Activated CD8-positive, alpha-beta T cell treated with anti-CD3 and anti-CD28 coated beads, Interleukin-2, amount 10 ng/mL, durations not matched to agents 7 days and 5 days (primary cell): ENCODE results near the gene FGF22. TPM values are rescaled to one million over a fixed set of nuclear protein-coding genes. Genes with fewer than 3 reads are reported as not detected.
"Not testable (repeated sequence)": the region's sequence is repeated elsewhere in the genome, so short reads cannot be mapped to it uniquely, and the experiment has no call there.

Experiments
- ATAC-seq: fragments of 150-1000 bp; cut with Tn5 transposase; one replicate; pipeline ENCODE4 v1.10.0; 2021; ENCODE audit warnings: moderate library complexity
- CTCF ChIA-PET: fragments of 350-600 bp; sonication (Branson Sonifier 250); formaldehyde crosslinking; loops from one replicate; lab custom pipeline; 2021; ENCODE audit warnings: antibody characterized with exemption; lab: Charles Lee
- POLR2A ChIA-PET: fragments of 350-600 bp; sonication (Branson Sonifier 250); formaldehyde crosslinking; loops from one replicate; lab custom pipeline; 2021; ENCODE audit warnings: antibody characterized with exemption; lab: Charles Lee
- DNase-seq: peaks from one replicate; pipeline ENCODE4 v3.0.0-alpha.2; 2020
- H3K27ac Mint-ChIP-seq: one replicate; pipeline ENCODE4 v1.8.0; 2021; ENCODE audit warnings: mild to moderate bottlenecking, mixed read lengths
- H3K27me3 Mint-ChIP-seq: one replicate; pipeline ENCODE4 v1.8.0; 2021; ENCODE audit warnings: low read depth, mixed read lengths
- H3K36me3 Mint-ChIP-seq: one replicate; pipeline ENCODE4 v1.8.0; 2021; ENCODE audit warnings: low read depth, mixed read lengths
- H3K4me1 Mint-ChIP-seq: one replicate; pipeline ENCODE4 v1.8.0; 2021; ENCODE audit warnings: low read depth, mixed read lengths
- H3K4me3 Mint-ChIP-seq: one replicate; pipeline ENCODE4 v1.8.0; 2021; ENCODE audit warnings: mild to moderate bottlenecking, mixed read lengths
- H3K9me3 Mint-ChIP-seq: one replicate; pipeline ENCODE4 v1.8.0; 2022; ENCODE audit warnings: mixed read lengths; ENCODE audit not compliant: insufficient read depth
- total RNA-seq, 2 experiments: library from RNA; stranded (reverse); gene quantifications; one replicate each; pipeline ENCODE4 v1.2.3, GENCODE V29; 2021

Gene FGF22
- total RNA-seq, 2 experiments from 2014 or later = not detected

GRCh38 chr19:658916-659839, 19.5 kb downstream of the FGF22 start:
- peaks cover 44% of the 10 kb centered on the region for H3K4me1 Mint-ChIP-seq
- H3K27ac Mint-ChIP-seq = peak overlapping the region; percentile 97
- peak overlapping the region; percentile 98 for H3K4me3 Mint-ChIP-seq
- ChIA-PET POLR2A (interaction anchor here (0.5 kb wide), 1 partner anchor 23 kb away, joined by 3 read pairs; no protein-coding TSS in a partner anchor), CTCF (interaction anchor here (1.4 kb wide), 1 partner anchor 75 kb away, joined by 5 read pairs; no protein-coding TSS in a partner anchor)
- no peaks in the 10 kb centered on the region for H3K27me3 Mint-ChIP-seq
- ATAC-seq (no peak), DNase-seq (no peak)
- peaks cover 35% of the 10 kb centered on the region for H3K36me3 Mint-ChIP-seq
- no peaks in the 10 kb centered on the region for H3K9me3 Mint-ChIP-seq

GRCh38 chr19:660793-661426, 21.2 kb downstream of the FGF22 start:
- peak overlapping the region; percentile 97 for H3K27ac Mint-ChIP-seq
- H3K36me3 Mint-ChIP-seq = peaks cover 26% of the 10 kb centered on the region
- CTCF ChIA-PET = interaction anchor here (0.6 to 1.4 kb wide), 4 partner anchors 27 to 150 kb away, joined by 3 to 5 read pairs (median 3); no protein-coding TSS in a partner anchor
- no peaks in the 10 kb centered on the region for H3K9me3 Mint-ChIP-seq
- ATAC-seq = peak; percentile 6
- peak overlapping the region; percentile 98 for H3K4me3 Mint-ChIP-seq
- DNase-seq = peak; percentile 30
- no peaks in the 10 kb centered on the region for H3K27me3 Mint-ChIP-seq
- POLR2A ChIA-PET = interaction anchor here (0.8 to 1.4 kb wide), 2 partner anchors 19 to 29 kb away, joined by 3 to 4 read pairs; no protein-coding TSS in a partner anchor
- peaks cover 50% of the 10 kb centered on the region for H3K4me1 Mint-ChIP-seq

GRCh38 chr19:661427-662196, 21.9 kb downstream of the FGF22 start:
- H3K27me3 Mint-ChIP-seq = no peaks in the 10 kb centered on the region
- H3K27ac Mint-ChIP-seq = peak overlapping the region; percentile 97
- ChIA-PET CTCF (interaction anchor here (0.6 to 1.2 kb wide), 3 partner anchors 28 to 151 kb away, joined by 3 read pairs; no protein-coding TSS in a partner anchor), POLR2A (interaction anchor here (0.8 to 1.4 kb wide), 2 partner anchors 18 to 29 kb away, joined by 3 to 4 read pairs; no protein-coding TSS in a partner anchor)
- DNase-seq (peak; percentile 83), ATAC-seq (peak; percentile 60)
- peaks cover 23% of the 10 kb centered on the region for H3K36me3 Mint-ChIP-seq
- H3K4me3 Mint-ChIP-seq = peak overlapping the region; percentile 98
- peaks cover 46% of the 10 kb centered on the region for H3K4me1 Mint-ChIP-seq
- H3K9me3 Mint-ChIP-seq = no peaks in the 10 kb centered on the region

- ChIA-PET POLR2A (interaction anchor here (1.4 to 2.2 kb wide), 2 partner anchors 17 to 18 kb away, joined by 3 to 10 read pairs; no protein-coding TSS in a partner anchor), CTCF (interaction anchor here (1.9 kb wide), 1 partner anchor 72 kb away, joined by 14 read pairs; no protein-coding TSS in a partner anchor)
- Mint-ChIP-seq H3K27me3 (no peaks in the 10 kb centered on the region), H3K36me3 (peaks cover 19% of the 10 kb centered on the region), H3K4me1 (peaks cover 42% of the 10 kb centered on the region), H3K4me3 (peak overlapping the region; percentile 98), H3K9me3 (no peaks in the 10 kb centered on the region), H3K27ac (peak overlapping the region; percentile 97)
- ATAC-seq (peak; percentile 43), DNase-seq (peak; percentile 85)
Observed at GRCh38 chr19:662207-662961, 22.7 kb downstream of the FGF22 start.

GRCh38 chr19:662962-663681, 23.4 kb downstream of the FGF22 start, which contains the start of gene RNF126:
Gene RNF126 (minus strand): TSS chr19:663214. CDS start chr19:663121, 93 bp downstream.
- peak; percentile 56 for ATAC-seq
- peak within 1 kb of the TSS; percentile 97 for H3K27ac Mint-ChIP-seq
- ChIA-PET POLR2A (interaction anchor here (0.5 to 2.2 kb wide), 7 partner anchors 17 to 606 kb away, joined by 3 to 10 read pairs (median 3); partner anchors contain the start of genes CIRBP and POLRMT), CTCF (interaction anchor here (0.9 to 1.9 kb wide), 5 partner anchors 16 to 152 kb away, joined by 3 to 14 read pairs (median 3); no protein-coding TSS in a partner anchor)
- H3K36me3 Mint-ChIP-seq = peaks cover 15% of the 10 kb centered on the region
- H3K27me3 Mint-ChIP-seq = peaks cover 2% of the 10 kb centered on the region
- H3K4me1 Mint-ChIP-seq = peaks cover 42% of the 10 kb centered on the region
- no peaks in the 10 kb centered on the region for H3K9me3 Mint-ChIP-seq
- DNase-seq = peak; percentile 94
- peak within 1 kb of the TSS; percentile 98 for H3K4me3 Mint-ChIP-seq

GRCh38 chr19:663682-664117, 24.0 kb downstream of the FGF22 start:
- Mint-ChIP-seq H3K4me3 (peak overlapping the region; percentile 70), H3K27me3 (peaks cover 4% of the 10 kb centered on the region), H3K27ac (peak overlapping the region; percentile 87), H3K36me3 (peaks cover 15% of the 10 kb centered on the region), H3K9me3 (no peaks in the 10 kb centered on the region), H3K4me1 (peaks cover 42% of the 10 kb centered on the region)
- ChIA-PET CTCF (interaction anchor here (0.9 to 1.9 kb wide), 5 partner anchors 15 to 153 kb away, joined by 3 to 14 read pairs (median 3); no protein-coding TSS in a partner anchor), POLR2A (interaction anchor here (0.5 to 2.2 kb wide), 7 partner anchors 16 to 605 kb away, joined by 3 to 10 read pairs (median 3); partner anchors contain the start of genes CIRBP and POLRMT)
- ATAC-seq = no peak
- DNase-seq = no peak

GRCh38 chr19:664913-665443, 25.3 kb downstream of the FGF22 start:
- DNase-seq (peak; percentile 78), ATAC-seq (no peak)
- Mint-ChIP-seq H3K4me1 (peaks cover 33% of the 10 kb centered on the region), H3K9me3 (no peaks in the 10 kb centered on the region), H3K36me3 (peaks cover 15% of the 10 kb centered on the region), H3K27me3 (peaks cover 10% of the 10 kb centered on the region), H3K27ac (no peak overlapping the region), H3K4me3 (peak overlapping the region; percentile 42)
- ChIA-PET POLR2A (no interaction called here), CTCF (no interaction called here)

- H3K4me3 Mint-ChIP-seq, H3K36me3 Mint-ChIP-seq, H3K9me3 Mint-ChIP-seq, ATAC-seq, DNase-seq, POLR2A ChIA-PET, CTCF ChIA-PET, H3K27ac Mint-ChIP-seq: not testable (repeated sequence)
- Mint-ChIP-seq H3K27me3 (peaks cover 10% of the 10 kb centered on the region), H3K4me1 (peaks cover 19% of the 10 kb centered on the region)
Observed at GRCh38 chr19:666985-667573, 27.4 kb downstream of the FGF22 start.

GRCh38 chr19:668675-669434, 29.2 kb downstream of the FGF22 start:
- POLR2A ChIA-PET, H3K36me3 Mint-ChIP-seq, ATAC-seq, H3K9me3 Mint-ChIP-seq, H3K4me3 Mint-ChIP-seq, DNase-seq, H3K27ac Mint-ChIP-seq: not testable (repeated sequence)
- H3K27me3 Mint-ChIP-seq = peaks cover 11% of the 10 kb centered on the region
- H3K4me1 Mint-ChIP-seq = peaks cover 13% of the 10 kb centered on the region
- CTCF ChIA-PET = interaction anchor here (1.3 kb wide), 1 partner anchor 65 kb away, joined by 4 read pairs; no protein-coding TSS in a partner anchor
